ENCODE data around the gene MRM2.

- no peak for TF ChIP-seq CTCF (IDR thresholded peaks at IDR 0.05)
- no peak for TF ChIP-seq POLR2A (IDR thresholded peaks at IDR 0.05)
These were observed 18.7 kb downstream of the MRM2 start for GRCh38 chr7:2223321-2223720.

Data from adrenal gland (tissue), 5 donors.